Astrocyte (in vitro differentiated cells and primary cell): Measurements from ENCODE around the gene C20orf144.

ENCODE experiments used
- CTCF ChIP-seq: IDR thresholded peaks from 2 replicates; pipeline ENCODE4 v1.5.1; 2011; ENCODE audit warnings: low read depth, mild to moderate bottlenecking, inconsistent platforms, low read length, moderate library complexity; ENCODE audit not compliant: insufficient read depth
- EZH2 ChIP-seq: IDR thresholded peaks from 2 replicates; pipeline ENCODE4 v1.6.1; 2012; ENCODE audit warnings: mild to moderate bottlenecking, low read length, inconsistent platforms; ENCODE audit not compliant: insufficient read depth

GRCh38 chr20:33663161-33664084, 1.3 kb downstream of the C20orf144 start:
- TF ChIP-seq CTCF (no peak), EZH2 (no peak)
